ENCODE data around the gene CMIP. TPM values are rescaled to one million over a fixed set of nuclear protein-coding genes. Genes with fewer than 3 reads are reported as not detected.

Gene CMIP
- polyA plus RNA-seq, 3 donors: 0.85 to 61.9 (median 0.93) TPM

GRCh38 chr16:81562174-81562849 is 117.7 kb downstream of the CMIP start:
- Histone ChIP-seq H3K9ac (ENCODE audit: insufficient read depth, low read length, poor library complexity, severe bottlenecking) (no peak overlapping the region), H3K9me3 (replicated peaks in 1 of 2; ENCODE audit: control insufficient read depth in 1 of 2, insufficient read depth in 1 of 2, low read length in 2 of 2) (no peaks in the 10 kb centered on the region), H3K79me2 (ENCODE audit: insufficient read depth, low read length) (peaks cover 99% of the 10 kb centered on the region), H3K4me3 (replicated peaks in 1 of 3; ENCODE audit: low read depth in 2 of 3, low read length in 3 of 3) (no peak overlapping the region), H3K4me1 (ENCODE audit: control insufficient read depth in 1 of 2, insufficient read depth in 2 of 2, low read length in 2 of 2) (peaks cover 12% of the 10 kb centered on the region in 2 donors), H3K4me2 (replicated peaks; ENCODE audit: extremely low read depth, low read length, poor library complexity, severe bottlenecking) (no peak overlapping the region), H3K36me3 (replicated peaks in 1 of 2; ENCODE audit: control insufficient read depth in 1 of 2, insufficient read depth in 2 of 2, low read length in 2 of 2) (peaks cover 7 to 20% of the 10 kb centered on the region in 2 donors), H3K27me3 (ENCODE audit: control insufficient read depth in 2 of 2, insufficient read depth in 2 of 2, low read length in 2 of 2) (no peaks in the 10 kb centered on the region), H3K27ac (ENCODE audit: low read depth in 1 of 2, low read length in 2 of 2) (peak overlapping the region in 1 of 2 donors; percentile 3), H2AFZ (ENCODE audit: insufficient read depth, low read depth, low read length, poor library complexity, severe bottlenecking) (no peak overlapping the region), H4K20me1 (ENCODE audit: insufficient read depth, low read length) (peaks cover 100% of the 10 kb centered on the region)
- intact Hi-C loops (cut with micrococcal nuclease): no loop called here
- H3K27ac Mint-ChIP-seq: peak overlapping the region in 3 of 7 donors; percentile 59 to 82 (median 70)
- 99% methylated on average over 6 of the region's 8 CpGs for WGBS (ENCODE audit: insufficient coverage)
- H3K36me3 Mint-ChIP-seq: peaks cover 22 to 31% of the 10 kb centered on the region in 2 donors
- peaks cover 0 to 2% (median 0%) of the 10 kb centered on the region in 3 donors for H3K27me3 Mint-ChIP-seq (ENCODE audit: low read depth in 3 of 3)
- no peak for DNase-seq
- peaks cover 36% of the 10 kb centered on the region for H3K4me1 Mint-ChIP-seq
- peaks cover 0 to 1% (median 0%) of the 10 kb centered on the region in 7 donors for H3K9me3 Mint-ChIP-seq
- TF ChIP-seq CTCF (IDR thresholded peaks at IDR 0.05): no peak
- no peak overlapping the region for H3K4me3 Mint-ChIP-seq

GRCh38 chr16:81562926-81563325 is 118.3 kb downstream of the CMIP start:
- Histone ChIP-seq H3K9ac (ENCODE audit: insufficient read depth, low read length, poor library complexity, severe bottlenecking) (no peak overlapping the region), H3K9me3 (replicated peaks in 1 of 2; ENCODE audit: control insufficient read depth in 1 of 2, insufficient read depth in 1 of 2, low read length in 2 of 2) (no peaks in the 10 kb centered on the region), H3K36me3 (replicated peaks in 1 of 2; ENCODE audit: control insufficient read depth in 1 of 2, insufficient read depth in 2 of 2, low read length in 2 of 2) (peaks cover 7 to 20% of the 10 kb centered on the region in 2 donors), H4K20me1 (ENCODE audit: insufficient read depth, low read length) (peaks cover 100% of the 10 kb centered on the region), H3K79me2 (ENCODE audit: insufficient read depth, low read length) (peaks cover 99% of the 10 kb centered on the region), H3K27ac (ENCODE audit: low read depth in 1 of 2, low read length in 2 of 2) (no peak overlapping the region), H3K4me2 (replicated peaks; ENCODE audit: extremely low read depth, low read length, poor library complexity, severe bottlenecking) (no peak overlapping the region), H3K4me3 (replicated peaks in 1 of 3; ENCODE audit: low read depth in 2 of 3, low read length in 3 of 3) (no peak overlapping the region), H3K4me1 (ENCODE audit: control insufficient read depth in 1 of 2, insufficient read depth in 2 of 2, low read length in 2 of 2) (peaks cover 12% of the 10 kb centered on the region in 2 donors), H2AFZ (ENCODE audit: insufficient read depth, low read depth, low read length, poor library complexity, severe bottlenecking) (no peak overlapping the region), H3K27me3 (ENCODE audit: control insufficient read depth in 2 of 2, insufficient read depth in 2 of 2, low read length in 2 of 2) (no peaks in the 10 kb centered on the region)
- intact Hi-C loops (cut with micrococcal nuclease): no loop called here
- no peak for DNase-seq
- Mint-ChIP-seq H3K4me3 (no peak overlapping the region), H3K4me1 (peaks cover 32% of the 10 kb centered on the region), H3K9me3 (peaks cover 0 to 1% (median 0%) of the 10 kb centered on the region in 7 donors), H3K27me3 (ENCODE audit: low read depth in 3 of 3) (peaks cover 0 to 2% (median 0%) of the 10 kb centered on the region in 3 donors), H3K27ac (peak overlapping the region in 1 of 7 donors; percentile 76), H3K36me3 (peaks cover 24 to 33% of the 10 kb centered on the region in 2 donors)
- no peak for TF ChIP-seq CTCF (IDR thresholded peaks at IDR 0.05)
- WGBS (ENCODE audit: insufficient coverage): 94% methylated on average over 8 of the region's 8 CpGs

All from CD14-positive monocyte (primary cell).